Stimulated activated CD8-positive, alpha-beta memory T cell treated with anti-CD3 and anti-CD28 coated beads, Interleukin-7, amount 100 ng/mL, for 1 hour (primary cell): ENCODE results near the gene DTWD2.
"Not testable (repeated sequence)": the region's sequence is repeated elsewhere in the genome, so short reads cannot be mapped to it uniquely, and the experiment has no call there.

Experiments used
- DNase-seq, 2 donors: peaks; one replicate each; pipeline ENCODE4 v3.0.0-alpha.2; 2020; ENCODE audit warnings: low read depth in 2 of 2

Gene DTWD2

DNA sequence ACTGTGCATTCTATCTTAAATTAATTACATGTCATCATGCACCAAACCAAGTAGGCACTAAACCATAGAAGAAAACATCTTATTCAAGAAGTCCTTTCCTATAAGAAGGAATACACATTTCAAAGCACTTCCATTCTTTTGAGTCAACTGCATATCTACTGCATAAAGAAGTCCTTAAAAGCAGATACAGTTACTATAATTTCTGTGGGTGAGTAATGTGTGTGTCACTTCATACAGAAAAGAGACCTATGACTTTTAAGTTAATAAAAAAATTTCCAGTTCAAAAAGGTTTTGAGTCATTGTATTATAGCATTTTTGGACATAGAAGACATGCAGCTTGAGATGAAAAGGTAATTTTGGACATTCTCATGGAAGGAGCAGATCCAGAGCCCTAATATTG is 125.0 kb downstream of the DTWD2 start:
- DNase-seq, result no peak

DNA sequence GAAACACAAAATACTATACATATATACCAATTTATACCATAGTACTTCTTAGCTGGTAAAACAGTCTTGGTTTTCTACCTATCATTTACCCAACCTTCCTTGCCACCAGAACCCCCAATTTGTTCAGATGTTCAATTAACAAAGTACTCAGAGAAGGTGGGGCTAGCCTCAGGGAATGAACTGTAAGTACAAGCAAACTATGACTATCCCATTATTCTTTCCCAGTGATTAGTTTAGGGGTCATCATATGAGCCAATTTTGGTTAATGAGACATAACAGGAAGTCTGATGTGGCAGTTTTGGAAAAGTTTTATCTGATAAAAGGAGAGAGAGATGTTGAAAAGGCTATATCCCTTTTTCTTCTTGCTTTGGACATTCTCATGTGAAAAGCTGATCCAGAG is 125.8 kb downstream of the DTWD2 start:
- DNase-seq, result no peak

DNA sequence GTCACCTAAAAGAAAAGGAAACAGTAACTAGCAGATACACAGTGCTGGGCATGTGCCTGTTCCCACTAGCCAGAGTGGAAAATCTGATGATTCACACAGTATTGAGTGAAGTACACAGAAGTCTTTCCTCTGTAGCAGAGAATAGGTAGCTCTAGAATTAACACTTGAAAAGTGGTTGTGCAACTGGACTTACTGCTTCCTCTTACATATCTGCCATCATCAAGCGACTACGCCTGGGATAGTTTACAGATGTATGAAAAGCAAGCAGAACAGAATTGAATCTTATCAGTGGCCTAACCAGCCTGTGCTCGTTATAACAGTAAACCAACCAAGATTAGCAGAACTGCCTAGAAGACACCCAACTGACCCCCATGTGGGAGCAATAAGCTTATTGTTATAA is 130.6 kb downstream of the DTWD2 start:
- no peak for DNase-seq

DNA sequence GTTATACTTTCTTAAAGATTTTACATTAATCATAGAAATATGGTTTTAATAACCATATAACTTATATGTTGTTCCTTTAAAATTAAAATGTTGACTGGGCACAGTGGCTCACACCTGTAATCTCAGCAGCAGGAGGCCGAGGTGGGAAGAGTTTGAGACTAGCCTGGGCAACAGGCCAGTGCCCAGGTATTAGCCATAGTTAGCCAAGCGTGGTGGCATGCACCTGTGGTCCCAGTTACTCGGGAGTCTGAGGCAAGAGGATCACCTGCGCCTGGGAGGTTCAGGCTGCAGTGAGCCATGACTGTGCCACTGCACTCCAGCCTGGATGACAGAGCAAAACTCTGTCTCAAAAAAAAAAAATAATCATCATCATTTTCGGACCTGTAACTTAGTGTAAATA is 133.5 kb downstream of the DTWD2 start:
- no peak for DNase-seq

DNA sequence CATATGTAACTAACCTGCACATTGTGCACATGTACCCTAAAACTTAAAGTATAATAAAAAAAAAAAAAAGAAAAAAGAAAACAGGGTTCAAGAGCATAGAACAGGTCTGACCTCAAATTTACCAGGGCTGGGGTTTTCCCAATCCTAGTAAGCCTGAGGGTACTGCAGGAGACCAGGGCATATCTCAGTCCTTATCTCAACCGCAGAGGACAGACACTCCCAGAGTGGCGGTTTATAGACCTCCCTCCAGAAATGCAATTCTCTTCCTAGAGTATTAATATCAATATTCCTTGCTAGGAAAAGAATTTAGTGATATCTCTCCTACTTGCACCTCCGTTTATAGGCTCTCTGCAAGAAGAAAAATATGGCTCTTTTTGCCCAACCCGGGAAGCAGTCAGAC is 136.6 kb downstream of the DTWD2 start:
- not testable (repeated sequence) for DNase-seq

DNA sequence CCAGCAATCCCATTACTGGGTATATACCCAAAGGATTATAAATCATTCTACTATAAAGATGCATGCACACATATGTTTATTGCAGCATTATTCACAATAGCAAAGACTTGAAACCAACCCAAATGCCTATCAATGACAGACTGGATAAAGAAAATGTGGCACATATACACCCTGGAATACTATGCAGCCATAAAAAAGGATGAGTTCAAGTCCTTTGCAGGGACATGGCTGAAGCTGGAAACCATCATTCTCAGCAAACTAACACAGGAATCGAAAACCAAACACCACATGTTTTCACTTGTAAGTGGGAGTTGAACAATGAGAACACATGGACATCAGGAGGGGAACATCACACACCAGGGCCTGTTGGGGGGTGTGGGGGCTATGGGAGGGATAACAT is 138.8 kb downstream of the DTWD2 start:
- not testable (repeated sequence) for DNase-seq

DNA sequence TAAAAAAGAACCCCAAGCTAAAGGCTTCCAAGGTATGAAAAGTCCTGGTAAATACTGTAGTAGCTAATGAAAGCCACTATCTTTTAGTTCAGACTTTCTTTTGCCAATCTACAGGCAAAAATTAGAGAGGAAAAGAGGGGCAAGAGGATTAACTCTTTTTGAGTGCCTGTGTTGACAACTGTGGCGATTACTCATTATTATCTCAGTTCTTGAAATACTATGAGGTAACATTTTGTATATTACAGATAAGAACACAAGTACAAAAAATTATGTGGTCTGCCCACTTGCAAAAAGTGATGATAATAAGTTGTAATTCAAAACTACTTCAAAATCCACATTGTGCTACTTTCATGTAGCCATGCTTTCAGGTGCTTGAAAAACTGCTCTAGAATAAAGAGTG is 144.0 kb downstream of the DTWD2 start:
- no peak for DNase-seq

DNA sequence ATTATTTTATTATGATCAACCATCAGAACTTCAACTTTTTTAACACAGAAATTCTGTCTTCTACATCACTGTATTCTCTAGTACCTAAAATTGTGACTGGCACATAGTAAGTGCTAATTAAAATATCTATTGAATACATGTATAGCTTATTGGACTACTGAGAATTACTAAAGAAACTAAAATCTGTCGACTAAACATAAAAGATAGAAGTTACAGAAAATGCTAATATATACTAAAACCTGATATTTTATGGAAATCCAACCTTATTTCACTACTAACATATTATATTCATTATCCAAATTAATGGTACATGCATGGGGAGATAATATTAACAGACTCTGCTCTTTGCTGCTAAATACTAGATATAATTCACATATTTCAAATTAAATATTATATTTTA is 153.6 kb downstream of the DTWD2 start:
- DNase-seq, result no peak

DNA sequence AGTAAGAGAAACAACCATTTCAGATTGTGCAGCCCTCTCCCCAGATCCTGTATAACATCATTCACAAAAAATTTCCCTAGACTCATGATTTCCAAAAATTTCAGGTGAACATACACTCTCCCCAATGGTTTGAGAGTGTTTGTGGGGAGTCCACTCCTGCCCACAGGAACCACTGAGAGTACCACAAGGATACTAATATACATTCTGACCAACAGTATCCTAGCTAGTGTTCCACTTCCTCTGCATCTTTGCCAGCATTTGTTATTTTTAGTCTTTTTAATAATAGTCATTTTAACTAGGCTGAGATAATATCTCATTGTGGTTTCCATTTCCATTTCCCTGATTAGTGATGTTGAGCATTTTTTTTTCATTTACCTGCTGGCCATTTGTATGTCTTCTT is 155.4 kb downstream of the DTWD2 start:
- DNase-seq, result no peak

DNA sequence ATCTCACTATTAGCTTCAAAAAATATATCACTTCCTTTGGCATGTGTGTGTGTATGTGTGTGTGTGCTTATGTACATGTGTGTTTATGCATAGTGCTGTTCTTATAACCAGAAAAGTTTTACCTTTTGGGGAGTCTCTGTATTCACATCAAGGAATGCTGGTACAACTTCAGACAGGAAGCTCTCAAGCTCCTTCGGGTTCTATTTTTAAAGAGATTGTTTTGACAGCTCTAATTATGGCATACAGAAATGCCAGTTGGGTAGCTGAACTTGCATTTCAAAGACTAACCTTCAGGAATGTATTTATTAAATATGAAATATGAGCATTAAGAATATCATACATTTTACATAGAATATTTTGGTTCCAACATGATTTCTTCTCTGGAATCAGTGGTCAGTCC is 163.1 kb downstream of the DTWD2 start:
- no peak for DNase-seq

DNA sequence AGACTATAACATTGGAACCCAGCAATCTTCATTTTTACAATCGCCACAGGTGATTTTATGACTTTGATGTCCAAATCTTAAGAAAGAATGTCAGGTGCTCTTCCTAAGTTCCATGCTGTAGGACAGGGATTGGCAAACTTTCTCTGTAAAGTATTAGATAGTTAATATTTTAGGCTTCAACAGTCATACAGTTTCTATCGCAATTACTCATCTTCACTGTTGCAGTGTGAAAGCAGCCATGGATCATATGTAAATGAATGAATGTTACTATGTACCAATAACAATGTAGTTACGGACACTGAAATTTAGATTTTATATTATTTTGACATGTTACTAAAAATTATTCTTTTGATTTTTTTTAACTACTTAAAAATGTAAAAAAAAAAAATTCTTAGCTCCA is 169.7 kb downstream of the DTWD2 start:
- no peak for DNase-seq

DNA sequence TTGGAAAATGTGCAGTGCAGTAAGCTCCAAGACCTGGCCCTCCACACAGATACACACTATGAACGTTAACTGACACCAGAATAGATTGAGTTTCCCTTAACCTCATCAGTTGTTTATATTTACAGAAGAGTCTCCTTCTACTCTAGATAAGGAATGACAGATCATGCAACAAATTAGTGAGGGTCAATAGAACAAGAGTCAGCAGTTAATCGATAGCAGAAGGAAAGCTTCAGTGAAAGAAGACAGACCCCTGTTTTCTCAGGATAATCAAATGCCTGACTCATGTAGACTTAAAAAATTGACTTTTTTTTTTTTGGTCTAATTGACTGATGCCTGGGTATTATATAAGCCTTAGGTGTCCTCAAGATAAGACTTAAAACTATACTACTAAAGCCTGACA is 179.9 kb downstream of the DTWD2 start:
- DNase-seq, result no peak

DNA sequence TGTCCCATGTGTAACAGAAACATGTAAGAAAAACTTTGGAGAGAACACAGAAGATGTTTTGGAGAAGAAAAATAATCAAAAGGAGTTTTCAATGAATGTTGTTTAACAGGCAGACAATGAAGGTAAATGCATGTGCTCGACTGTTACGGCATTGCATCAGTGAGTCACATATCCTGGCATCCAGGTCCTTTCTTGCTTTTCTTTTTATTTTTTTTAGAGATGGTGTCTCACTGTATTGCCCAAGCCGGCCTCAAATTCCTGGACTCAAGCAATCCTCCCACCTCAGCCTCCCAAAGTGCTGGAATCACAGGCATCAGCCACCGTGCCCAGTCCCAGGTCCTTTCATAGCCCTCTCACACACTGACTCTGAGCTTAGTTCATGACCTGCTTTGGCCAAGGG is 181.8 kb downstream of the DTWD2 start:
- no peak for DNase-seq

DNA sequence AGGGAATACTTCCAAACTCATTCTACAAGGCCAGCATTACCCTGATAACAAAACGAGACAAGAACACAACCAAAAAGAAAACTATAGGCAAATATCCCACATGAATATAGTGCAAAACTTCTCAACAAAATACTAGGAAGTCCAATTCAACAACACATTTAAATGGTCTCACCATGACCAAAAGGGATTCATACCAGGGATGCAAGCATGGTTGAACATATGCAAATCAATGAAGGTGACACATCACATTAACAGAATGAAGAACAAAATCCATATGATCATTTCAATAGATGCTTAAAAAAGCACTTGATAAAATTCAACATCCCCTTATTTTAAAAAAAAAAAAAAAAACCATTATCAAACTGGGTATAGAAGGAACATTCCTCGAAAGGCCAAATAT is 186.0 kb downstream of the DTWD2 start:
- no peak for DNase-seq

DNA sequence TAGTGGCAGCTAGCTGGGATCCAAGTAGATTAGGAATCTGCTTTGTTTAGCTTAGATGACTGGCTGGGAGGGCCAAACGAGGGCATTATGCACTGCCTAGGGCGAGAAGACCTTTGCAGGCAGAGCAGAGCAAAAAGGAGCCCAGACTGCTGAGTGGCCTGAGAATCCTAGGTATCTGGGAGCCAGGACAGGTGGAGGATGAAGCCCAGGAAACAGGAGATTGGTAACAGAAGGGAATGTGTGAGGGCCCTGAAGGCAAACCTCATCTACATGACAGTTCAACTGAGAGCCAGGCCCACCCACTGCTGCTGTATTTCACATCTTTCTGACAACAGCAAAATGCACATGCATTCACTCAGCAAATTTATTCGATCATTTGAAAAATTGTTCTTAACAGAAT is 192.3 kb downstream of the DTWD2 start:
- no peak for DNase-seq

DNA sequence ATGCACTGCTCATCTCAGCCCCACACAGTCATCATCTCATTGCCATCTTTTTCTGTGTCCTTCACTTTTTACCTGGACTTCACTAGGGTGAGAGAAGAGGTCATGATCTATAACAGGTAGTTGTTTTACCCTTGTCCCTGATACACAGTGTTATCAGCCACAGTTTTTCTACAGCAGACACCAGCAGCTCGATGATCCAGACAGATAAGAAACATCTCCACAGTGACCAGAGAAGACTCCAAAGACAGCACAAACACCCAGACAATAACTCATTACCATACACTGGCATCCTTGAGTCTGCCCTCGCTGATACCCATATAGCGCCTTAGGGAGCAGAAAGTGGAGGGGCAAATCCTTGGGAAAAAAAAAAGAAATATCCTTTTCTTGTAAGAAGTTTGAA is 194.1 kb downstream of the DTWD2 start:
- no peak for DNase-seq

DNA sequence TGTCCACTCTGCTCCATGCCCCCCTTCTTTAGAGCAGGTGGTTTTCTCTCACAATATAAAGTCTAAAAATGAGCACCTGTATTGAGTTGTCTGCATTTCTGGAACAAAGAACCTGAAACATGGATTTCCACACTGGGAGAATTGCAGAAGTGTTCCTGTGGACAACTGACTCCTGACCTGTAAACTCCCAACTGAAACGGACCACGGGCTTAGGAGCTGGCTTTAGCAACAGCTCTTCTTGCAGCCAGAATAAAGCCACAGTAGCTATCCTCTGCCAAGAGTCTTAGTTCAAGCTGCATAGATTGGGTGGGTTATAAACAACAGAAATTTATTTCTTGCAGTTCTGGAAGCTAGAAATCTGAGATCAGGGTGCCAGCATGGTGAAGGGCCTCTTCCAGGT is 194.7 kb downstream of the DTWD2 start:
- no peak for DNase-seq

DNA sequence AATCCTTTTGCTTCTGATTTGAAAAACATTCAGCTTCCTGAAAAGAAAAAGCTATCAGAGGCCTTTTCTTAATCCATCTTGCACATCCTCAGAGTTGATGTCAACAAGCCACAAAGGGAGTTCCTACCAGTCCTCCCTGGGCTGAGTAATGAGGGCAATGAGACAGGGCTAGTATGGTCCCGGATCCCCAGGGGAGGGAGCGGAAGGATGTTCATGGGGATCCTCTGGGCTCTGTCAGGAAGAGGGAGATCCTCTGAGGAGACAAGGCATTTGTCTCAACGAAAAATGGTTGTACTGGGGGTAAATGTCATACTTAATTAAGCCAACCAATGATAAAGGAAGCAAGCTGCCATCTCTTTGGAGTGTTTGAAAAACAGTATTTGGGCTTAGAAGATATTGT is 195.3 kb downstream of the DTWD2 start:
- no peak for DNase-seq

DNA sequence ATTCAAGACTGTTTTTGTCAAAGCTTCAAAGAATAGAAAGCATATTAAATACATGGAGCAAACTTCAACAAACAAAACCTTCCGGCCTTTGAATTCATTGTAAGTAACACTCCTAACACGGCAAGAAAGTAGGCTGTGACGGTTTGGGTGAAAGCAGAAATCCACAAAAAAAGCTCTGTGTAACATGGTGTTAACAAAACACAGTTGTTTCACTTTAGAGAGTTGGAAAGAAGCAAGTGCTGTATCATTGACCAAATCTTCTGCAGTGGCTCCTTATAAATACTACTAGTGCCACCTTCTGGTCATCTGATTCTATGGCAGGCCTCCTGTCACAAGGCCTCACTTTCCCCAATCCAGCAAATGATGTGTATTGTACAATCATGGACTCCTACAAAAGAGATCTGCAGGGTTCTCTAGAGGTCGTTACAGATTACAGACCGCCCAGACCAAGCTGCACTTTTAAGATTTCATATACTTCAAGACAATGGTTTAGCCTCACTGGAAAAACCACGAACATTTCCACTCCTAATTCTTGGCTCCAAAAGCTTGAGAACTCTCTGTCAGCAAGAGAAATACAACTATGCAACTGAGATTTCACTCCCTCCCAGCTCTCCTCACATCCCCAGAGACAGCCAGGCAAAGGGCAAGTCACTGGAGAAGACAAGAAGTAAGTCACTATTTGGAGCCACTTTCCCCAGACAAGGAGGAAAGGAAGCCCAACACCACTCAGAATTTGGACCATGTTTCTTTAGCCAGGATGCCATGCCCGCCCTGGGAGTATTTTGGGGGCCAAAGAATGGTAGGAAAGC is 196.2 kb downstream of the DTWD2 start:
- DNase-seq, result no peak

DNA sequence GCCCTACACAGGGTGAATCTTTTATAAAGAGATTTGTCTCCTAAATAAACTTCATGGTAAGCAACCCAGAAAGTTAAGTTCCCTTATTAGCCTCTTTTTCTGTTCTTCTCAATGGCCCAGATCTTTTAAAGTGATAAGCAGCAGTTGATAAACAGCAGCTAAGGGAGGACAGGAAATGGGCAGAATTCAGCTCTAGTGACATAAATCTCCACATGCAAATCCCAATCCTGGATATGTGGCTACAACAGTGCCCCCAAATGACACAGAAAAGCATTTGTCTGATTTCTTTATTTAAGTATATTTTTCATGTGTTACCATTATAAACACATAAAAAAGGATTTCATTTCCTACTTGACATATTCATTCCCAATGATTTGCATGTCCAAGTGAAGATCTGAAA is 199.0 kb downstream of the DTWD2 start:
- no peak for DNase-seq

DNA sequence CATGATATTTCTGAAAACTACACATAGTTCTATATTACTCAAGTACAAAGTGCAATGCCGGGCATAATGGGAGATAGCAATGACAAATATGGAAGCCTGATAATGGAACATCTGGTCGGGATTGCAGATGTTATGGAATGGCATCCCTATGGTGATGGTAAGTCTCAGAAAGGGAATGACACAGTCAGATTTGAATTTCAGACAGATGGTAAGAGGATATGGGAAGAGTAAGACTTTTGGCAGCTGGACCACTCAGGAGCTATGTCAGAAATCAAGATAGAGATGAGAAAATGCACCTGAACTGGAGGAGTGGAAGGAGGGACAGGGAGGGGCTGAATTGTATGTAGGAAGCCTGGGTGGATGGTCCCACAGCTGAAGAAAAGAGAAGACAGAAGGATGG is 200.0 kb downstream of the DTWD2 start:
- no peak for DNase-seq
